ENCODE results near the gene MDM4.

MDM4 gene

DNA sequence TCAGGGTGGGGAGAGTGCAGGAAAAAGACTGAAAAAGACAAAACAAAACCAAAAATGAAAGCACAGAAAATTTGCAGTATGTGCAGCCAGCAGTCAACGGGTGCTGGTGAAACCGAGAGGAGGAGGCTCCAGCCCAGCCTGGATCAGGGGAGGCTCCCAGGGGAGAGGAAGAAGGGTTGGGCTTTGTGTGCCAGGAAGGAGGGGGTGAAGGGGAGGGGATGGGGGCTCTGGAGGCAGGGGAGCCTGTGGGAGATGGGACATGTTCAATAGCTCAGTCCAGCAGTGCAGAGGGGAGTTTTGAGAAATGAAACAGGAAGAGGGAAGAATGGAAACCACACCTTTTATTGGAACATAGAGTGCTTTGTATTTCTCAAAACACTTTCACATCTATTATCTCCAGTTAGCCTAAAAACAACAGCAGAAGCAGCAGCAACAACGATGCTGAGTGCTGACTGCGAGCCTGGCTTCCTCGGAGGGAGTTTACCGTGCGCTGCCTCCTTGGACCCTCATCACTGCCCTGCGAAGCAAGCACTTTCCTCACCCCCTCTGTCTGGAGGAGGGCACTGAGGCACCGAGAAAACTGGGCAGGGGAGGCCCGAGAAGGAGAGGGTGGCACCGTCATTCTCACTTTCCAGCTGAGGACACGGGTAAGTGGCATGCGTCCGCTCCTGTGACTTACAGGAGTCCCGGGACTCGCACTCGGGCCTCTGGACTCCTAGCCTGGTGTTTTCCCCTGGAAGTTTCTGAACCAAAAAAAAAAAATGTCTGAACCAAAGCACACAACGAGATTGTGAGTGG, 62.9 kb downstream of the MDM4 start:
- peak in 1 of 3 experiments; percentile 23 for DNase-seq (ENCODE audit: low read depth in 3 of 3)

DNA sequence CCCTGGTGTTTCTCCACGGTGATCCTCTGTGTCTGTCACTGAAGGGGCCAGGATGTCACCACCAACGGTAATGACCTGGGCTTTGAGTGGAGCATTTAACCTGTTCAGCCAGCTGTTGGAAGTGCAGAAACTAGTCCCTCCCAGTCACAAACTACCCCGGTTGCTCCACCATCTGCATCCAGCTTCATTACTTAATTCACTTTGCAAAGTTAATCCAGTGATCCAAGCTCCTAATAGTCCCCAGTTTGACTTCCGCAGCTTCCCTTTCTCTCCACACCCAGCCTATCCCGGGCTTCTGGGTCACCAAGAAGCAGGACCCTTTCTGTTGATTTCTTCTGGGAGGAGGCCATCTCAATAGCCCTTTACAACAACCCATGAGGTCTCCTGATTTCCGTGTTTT, 63.5 kb downstream of the MDM4 start:
- no peak for DNase-seq (ENCODE audit: low read depth in 3 of 3)

DNA sequence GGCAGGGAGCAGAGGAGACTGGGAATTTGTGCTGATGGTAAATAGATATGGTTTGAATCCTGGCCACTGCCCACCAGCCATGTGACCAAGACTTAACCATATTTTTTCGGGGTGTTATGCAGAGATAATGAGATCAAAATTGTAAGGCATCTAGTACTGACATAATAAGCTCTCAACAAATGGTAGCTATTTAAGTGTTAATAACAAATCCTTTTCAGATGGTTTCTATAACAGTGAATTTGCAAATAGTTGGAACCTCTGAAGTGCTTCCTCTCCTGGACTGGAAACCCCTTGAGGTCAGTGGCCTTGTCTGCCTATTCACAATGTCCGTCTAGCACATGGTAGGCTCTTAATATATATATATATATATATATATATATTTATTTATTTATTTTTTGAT, 64.7 kb downstream of the MDM4 start:
- DNase-seq (ENCODE audit: low read depth in 3 of 3), result no peak

DNA sequence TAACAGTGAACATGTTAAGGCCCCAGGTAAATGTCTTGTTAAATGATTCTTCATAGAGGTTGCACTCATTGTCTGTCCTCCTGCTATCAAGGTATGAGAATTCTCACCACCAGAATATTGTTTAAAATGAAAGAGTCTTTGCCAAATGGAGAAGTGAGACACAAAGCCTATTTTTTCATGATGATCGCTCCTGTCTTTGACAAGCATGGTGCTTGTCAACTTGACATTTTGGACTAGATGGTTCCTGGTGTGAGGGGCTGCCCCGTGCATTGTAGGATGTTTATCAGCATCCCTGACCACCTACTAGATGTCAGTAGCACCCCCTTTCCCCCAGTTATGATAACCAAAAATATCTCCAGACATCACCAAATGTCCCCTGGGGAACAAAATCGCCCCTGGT, 65.6 kb downstream of the MDM4 start:
- no peak for DNase-seq (ENCODE audit: low read depth in 3 of 3)

DNA sequence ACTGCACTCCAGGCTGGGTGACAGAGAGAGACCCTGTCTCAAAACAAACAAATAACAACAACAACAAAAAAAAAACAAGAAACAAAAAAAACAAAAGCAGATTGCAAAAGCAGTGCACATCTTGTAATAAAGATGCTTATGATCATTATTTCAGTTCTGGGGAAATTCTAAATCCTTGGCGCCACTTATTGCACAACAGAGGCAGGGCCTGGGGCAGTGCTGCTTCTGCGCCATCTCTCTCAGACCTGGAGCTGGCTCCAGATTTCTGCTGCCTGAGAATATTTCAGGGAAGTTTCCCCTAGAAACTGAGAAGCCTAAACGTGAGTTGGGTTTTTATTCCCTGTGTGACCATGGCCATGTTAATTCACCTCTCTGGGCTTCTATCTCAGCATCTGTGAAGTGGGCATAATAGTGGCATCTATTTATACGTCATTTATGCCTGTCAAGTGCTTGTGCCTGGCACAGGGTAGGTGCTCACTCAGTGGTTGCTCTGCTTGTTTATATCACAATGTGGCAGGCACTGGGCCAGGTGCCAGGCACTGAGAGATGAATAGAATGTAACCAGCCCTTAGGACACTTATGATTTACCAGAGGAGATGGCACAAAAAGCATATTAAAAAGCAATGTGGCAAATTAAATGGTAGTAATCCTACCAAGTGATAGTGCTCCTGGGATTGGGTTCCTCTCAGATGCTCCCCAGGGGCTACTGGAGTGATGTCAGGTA, 67.9 kb downstream of the MDM4 start:
- no peak for DNase-seq (ENCODE audit: low read depth in 3 of 3)

DNA sequence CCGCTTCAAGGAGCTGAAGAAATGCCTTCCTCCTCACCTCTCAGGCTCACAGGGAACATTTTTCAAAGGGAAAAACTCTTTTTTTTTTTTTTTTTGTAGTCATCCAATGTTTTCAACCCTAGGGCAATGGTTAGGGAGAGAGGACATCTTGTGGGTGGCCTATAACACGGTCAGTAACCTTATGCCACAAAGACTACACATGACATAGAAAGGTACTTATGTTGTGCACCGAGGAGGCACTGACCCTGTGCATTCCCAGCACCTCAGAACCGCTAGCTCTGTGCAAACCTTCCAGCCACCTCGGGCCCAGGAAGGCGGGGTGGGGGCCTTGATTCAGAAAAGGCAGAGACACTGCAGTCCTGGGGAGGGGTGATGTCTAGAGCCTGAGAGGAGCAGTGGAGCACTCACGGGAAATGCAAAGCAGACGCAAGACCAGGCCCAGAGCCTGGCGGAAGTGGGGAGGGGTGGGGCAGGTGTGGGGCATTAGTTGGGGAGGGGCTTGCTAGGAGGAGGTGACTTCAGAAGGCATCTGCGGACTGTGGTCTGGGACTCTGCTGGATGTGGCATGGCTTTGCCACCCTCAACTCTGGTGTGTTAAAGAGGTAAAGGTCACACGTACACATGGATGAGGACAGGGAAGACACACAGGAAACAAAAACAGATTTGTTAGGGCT, 68.6 kb downstream of the MDM4 start:
- no peak for DNase-seq (ENCODE audit: low read depth in 3 of 3)

DNA sequence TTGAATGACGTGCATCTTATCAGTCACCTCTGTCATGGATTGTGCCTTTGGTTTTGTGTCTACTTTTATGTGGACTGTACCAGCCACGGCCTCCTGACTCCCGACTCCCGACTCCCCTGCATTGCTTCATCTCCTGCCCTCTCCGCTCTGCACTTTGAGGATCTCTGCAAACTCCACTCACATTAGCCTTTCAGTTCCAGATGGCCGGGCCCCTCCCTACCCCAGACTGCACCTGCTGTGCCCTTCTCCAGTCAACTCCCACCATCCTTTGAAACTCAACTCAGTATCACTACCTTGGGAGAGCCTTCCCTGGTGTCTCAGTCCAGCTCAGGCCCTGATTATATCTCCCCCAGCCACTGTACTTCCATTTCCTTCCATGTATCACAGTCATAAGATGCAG, 71.4 kb downstream of the MDM4 start:
- DNase-seq (ENCODE audit: low read depth in 3 of 3), result no peak

DNA sequence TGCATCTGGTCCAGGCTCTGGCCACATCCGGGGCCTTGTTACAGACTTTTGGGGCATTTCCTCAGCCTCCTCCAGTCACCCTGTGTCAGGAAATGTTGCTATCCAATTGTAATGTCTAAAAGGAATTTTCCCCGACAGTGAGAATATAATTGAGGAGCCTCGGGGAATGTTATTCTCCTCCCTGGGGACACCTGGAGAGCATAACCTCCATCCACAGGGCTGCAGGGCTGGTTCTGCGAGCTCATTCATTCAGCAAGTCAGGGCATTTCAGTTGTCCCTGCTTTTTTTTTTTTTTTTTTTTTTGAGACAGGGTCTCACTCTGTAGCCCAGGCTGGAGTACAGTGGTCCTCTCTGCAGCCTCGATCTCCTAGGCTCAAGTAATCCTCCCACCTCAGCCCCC, 72.6 kb downstream of the MDM4 start:
- DNase-seq (ENCODE audit: low read depth in 3 of 3), result no peak

DNA sequence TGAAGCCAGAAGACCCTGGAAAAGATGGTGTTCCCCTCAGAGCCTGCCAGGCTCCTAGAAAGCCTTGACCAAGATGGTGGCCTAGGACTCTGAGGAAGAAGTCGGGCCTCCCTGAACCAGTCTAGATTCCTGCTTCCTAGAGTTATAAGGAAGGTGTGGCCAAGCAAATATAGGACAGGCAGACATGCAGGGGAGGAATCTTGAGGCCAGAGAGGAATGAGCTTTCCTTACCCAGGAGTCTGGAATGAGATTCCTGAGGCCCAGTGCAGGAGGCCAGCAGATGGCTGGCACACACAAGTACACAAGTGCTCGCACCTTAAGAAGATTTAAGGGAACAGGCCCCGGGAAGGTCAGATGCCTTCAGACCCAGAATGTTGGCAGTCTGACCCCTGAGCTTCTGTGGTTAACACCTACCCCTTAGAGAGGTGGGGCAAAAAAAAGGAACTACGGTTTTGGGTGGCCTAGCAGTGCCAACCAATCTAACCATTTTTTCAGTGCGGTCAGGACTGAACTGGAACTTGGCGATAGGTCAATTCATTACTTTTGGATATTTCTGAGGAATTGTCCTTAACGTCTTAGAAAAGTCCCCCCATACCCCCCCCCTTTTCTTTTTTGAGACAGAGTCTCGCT, 73.3 kb downstream of the MDM4 start:
- DNase-seq (ENCODE audit: low read depth in 3 of 3), result no peak

DNA sequence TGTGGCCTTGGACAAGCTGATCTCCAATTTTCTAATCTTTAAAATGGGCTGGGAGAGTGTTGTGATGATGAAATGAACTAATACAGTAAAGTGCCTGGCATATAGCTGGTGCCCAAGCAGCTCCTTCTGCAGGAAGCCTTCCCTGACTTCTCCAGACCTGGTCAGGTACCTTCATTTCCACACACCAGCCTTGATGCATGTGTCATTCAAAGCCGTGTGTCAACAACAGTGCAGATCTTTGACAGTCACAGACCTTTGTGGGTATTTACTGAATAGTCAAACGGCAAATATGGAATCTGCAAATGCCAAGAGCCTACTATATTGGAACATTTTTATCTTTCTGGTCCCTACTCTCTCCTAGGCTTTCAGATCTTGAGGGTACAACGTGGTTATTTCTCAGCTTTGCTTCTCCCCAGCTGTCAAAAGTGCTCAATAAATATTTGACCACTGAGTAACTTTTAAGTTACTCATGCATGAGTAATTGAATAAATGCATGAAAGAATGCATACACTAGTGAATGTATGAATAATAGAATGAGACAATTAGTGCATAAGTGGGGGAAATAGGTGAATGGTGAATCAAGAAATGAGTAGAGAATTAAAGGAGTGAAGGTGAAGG, 75.4 kb downstream of the MDM4 start:
- DNase-seq (ENCODE audit: low read depth in 3 of 3), result no peak

DNA sequence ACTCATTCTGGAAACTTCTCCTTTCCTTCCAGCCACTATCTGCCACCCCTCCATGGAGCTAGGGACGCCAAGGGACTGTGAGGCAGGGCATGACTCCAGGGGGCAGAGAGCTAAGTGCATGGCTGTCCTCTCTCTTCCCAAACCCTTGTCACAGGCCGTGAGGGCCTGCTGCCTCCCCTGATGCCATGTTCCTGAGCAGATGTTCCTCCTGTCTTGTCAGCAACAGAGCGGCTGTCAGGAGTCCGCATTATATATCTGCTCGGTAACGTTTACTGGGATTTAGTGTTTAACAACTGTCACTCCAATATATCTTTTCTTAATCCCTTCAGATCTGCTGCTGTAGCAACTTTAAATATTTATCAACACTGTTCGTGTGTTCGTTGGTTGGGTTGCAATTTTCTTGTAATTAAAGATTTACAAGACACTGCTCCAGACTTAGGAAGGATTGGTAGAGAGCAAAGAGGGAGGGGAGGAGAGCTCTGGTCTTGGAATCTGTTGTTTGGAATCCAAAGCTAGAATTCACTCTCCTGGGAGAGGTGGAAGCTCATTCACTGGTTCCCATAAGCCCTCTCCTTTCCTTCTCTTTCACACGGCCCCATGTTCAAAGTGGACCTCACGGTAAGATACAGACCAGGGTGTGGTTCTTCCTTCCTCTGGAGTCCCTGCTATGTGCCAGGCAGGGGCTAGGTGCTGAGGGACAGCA, 76.2 kb downstream of the MDM4 start:
- no peak for DNase-seq (ENCODE audit: low read depth in 3 of 3)

DNA sequence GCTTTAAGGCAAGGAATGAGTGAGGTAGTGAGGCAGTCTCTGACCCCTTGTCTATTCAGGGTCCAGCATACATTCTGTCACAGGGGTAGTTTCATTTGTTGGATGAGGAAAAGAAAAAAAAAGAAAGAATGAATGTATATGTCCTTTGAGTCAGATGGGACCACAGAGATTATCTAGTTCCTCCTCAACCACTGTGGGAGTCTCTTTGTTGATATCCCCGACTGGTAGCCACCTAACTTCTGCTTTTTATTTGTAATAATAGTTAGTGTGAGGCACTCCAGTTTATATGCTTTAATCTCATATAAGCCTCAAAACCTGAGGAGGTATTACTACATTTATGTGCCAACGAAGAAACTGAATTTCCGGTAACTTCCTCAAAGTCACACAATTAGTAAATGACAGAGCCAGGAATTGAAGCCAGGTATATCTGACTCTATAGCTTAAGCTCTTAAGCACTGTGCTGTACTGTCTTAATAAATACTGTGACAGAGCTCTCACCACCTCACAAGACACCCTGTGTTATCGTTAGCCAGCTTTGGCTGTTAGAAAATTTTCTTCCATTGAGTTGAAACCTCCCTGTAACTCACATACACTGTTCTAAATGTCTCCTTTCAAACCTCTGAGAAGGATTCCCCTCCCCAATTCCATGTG, 82.2 kb downstream of the MDM4 start:
- DNase-seq (ENCODE audit: low read depth in 3 of 3), result no peak

DNA sequence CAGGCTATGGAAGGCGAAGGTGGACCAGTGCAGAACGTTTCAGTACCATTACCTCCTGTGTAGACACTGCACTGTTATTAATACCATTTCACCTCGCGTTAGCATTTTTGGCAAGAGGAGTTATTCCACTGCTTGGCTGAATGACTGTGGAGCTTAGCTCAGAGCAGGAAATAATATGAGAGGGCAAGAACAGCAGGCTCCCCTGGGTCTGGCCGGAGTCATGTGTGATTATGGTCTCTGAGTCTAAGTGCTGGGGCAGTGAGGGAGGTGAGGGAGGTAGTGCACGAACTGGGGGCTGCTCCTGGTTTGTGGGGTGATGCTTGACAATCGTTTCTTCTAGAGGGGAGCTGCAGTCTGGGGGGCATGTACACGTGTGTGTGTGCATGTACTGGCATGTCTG, 82.9 kb downstream of the MDM4 start:
- no peak for DNase-seq (ENCODE audit: low read depth in 3 of 3)

DNA sequence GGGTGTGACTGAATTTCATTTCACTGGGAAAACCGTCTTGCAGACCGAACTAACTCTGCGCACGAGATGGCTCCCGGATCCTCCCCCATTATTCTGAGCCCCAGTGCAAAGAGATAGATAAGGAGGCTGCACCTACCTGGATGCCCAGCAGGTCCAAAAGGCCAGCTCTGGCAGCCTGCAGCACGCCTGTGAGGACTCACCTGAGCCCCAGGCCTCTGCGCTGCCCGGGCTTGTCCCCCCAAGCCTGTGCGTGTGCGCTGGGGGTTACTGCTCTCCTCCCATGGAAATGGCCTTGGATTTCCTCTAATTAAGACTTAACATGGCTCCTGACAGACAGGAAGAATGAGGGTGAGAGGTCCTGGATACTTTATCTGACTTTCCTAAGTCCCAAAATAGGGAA, 83.4 kb downstream of the MDM4 start:
- no peak for DNase-seq (ENCODE audit: low read depth in 3 of 3)

DNA sequence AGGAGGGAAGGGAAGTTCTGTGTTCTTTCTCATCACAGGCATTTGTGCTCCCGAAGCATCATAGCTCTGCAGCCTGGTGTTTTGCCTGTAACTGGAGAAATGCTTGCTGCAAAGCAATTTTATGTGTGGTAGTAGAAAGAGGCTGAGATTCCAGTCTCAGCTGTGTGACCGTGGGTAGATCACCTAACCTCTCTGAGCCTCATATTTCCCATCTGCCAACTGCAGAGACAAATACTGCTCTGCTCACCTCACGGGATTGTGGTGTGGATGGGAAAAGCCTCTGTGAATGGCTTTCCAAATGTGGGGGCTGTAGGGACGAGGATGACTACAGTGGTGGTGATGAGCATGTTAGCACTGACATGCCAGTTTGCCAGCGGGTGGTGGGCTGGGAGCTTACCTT, 84.0 kb downstream of the MDM4 start:
- no peak for DNase-seq (ENCODE audit: low read depth in 3 of 3)

DNA sequence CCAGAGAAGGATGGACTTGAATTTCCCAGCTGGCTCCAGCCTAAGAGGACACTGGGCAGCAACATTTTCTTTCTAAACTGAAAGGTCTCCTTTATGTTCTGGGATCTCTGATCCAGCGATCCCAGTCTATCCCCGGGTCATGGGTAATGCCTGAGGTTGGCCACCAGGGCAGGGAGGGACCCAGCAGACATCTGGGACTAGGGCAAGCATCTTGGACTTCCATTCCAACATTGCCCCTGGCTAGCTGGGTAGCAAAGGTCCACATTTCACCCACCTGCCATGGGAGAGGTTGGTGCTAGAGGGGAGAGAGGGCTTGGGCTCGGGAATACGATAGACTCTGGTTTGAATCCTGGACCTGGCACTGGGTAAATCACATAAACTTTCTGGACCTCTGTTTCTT, 84.8 kb downstream of the MDM4 start:
- DNase-seq (ENCODE audit: low read depth in 3 of 3), result no peak

DNA sequence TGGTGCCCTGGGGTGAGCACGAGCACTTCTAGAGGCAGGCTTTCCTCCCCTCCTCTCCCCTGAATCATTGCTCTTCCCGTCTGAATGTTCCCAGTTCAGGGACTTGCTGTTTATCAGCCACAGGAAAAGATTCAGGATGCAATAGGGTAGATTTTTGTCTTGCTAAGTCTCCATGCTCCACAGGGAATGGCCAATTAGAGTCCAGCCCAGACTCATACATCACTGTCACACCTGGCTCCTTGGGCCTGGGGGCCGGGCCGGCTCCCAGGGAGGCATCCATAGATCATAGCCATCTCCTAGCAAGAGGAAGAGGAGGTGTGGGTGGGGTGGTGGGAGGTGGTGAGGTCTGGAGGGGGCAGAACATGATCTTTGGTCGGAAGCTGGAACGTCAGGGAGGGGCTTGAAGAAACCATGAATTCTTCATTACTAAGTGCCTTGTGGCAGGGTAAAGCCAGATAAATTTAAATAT, 85.9 kb downstream of the MDM4 start:
- no peak for DNase-seq (ENCODE audit: low read depth in 3 of 3)

DNA sequence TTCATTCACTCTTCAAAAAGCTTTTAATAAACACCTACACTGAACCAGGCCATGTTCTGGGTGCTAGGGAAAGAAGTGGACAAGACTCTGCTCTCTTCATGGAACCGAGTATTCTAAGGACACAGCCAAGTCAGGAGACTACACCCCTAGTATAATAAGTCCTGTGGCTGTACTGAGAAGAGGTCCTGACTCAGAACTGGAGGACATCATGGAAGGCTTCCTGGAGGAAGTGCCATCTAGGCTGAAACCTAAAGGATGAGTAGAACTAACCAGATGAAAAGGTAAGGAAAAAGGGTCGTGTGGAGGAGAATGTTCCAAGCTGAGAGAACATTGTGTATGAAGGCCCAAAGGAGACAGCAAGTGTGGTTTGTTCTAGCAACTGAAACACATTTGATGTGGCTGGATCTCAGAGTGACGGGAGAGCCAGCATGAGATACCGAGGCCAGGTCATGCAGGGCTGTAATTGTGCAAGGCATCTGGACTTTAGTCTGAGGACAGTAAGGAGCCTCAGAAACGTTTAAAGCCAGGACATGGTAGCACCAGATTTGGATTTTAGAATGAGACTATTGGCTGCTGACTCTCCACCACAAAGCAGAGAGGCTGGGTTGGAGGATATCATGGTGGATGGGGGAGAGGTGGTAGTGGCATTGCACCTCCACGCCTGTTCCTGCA, 86.8 kb downstream of the MDM4 start:
- no peak for DNase-seq (ENCODE audit: low read depth in 3 of 3)

DNA sequence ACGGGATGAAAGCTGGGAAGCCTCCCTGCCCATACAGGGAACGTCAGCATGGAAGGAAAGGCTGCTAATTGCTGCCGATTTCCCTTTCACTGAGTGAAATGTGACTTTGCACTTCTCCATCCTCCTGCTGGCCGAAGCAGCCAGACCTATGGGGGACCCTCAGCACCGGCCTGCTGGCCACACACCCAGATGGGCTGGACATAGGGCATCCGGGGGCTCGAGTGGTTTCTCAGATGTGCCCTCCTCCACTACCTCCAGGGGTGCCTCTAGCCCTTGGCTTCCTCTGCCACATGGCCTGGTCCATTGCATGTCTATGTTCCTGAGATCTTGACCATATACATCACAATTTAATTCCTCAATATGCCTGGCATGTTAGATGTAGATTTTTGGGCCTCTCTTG, 89.6 kb downstream of the MDM4 start:
- DNase-seq (ENCODE audit: low read depth in 3 of 3), result no peak
